ENCODE results near the gene GALNT12. TPM values are rescaled to one million over a fixed set of nuclear protein-coding genes. Genes with fewer than 3 reads are reported as not detected.

GALNT12 gene
- total and polyA plus RNA-seq, 5 donors = 0.29 to 1.3 (median 0.89) TPM

- 91% methylated on average over 11 of the region's 11 CpGs for WGBS
- Histone ChIP-seq H3K9me3 (ENCODE audit: control insufficient read depth, low read length) (no peaks in the 10 kb centered on the region), H3K4me1 (ENCODE audit: control insufficient read depth, insufficient read depth, low read length) (no peaks in the 10 kb centered on the region), H3K27me3 (ENCODE audit: control insufficient read depth, insufficient read depth) (no peaks in the 10 kb centered on the region), H3K27ac (ENCODE audit: low read length) (no peak overlapping the region), H3K4me3 (ENCODE audit: low read length) (no peak overlapping the region)
- ATAC-seq = no peak
- intact Hi-C loops (cut with DNase I) = loop anchor here in 1 of 4 donors (10.0 kb wide), 1 partner anchor 294 kb away; no protein-coding TSS in a partner anchor
- no peak for DNase-seq
Measured at GRCh38 chr9:98850851-98851729, 43.6 kb downstream of the GALNT12 start.

DNA sequence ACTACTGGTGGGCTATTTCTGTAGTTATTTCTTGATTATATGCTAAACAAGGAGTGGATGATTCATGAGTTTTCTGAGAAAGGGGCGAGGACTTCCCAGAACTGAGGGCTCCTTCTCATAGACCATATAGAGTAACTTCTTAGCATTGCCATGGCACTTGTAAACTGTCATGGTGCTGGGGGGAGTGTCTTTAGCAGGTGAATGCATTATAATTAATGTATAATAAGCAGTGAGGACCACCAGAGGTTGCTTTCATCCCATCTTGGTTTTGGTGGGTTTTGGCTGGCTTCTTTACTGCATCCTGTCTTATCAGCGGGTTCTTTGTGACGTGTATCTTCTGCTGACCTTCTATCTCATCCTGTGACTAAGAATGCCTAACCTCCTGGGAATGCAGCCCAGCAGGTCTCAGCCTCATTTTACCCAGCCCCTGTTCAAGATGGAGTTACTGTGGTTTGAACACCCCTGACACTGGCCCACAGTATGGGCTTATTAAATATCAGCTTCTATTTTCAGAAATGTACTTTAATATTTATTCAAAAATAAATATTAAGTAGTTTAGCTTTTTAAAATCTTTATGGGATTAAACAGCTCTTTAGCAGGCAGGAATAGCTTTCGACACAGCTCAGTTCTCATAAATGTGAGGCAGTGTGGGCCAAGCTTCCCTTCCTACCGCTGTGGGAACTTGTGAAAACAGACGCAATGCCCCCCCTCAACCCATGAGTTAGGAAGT is 44.4 kb downstream of the GALNT12 start:
- ATAC-seq (no peak), DNase-seq (no peak)
- H3K9me3 ChIP-seq (ENCODE audit: control insufficient read depth, low read length) = no peaks in the 10 kb centered on the region
- H3K27me3 ChIP-seq (ENCODE audit: control insufficient read depth, insufficient read depth) = no peaks in the 10 kb centered on the region
- WGBS = 73% methylated on average over 6 of the region's 6 CpGs
- H3K4me3 ChIP-seq (ENCODE audit: low read length) = no peak overlapping the region
- no peaks in the 10 kb centered on the region for H3K4me1 ChIP-seq (ENCODE audit: control insufficient read depth, insufficient read depth, low read length)
- intact Hi-C loops (cut with DNase I) = loop anchor here in 1 of 4 donors (10.0 kb wide), 1 partner anchor 293 kb away; no protein-coding TSS in a partner anchor
- H3K27ac ChIP-seq (ENCODE audit: low read length) = no peak overlapping the region

- intact Hi-C loops (cut with DNase I) = loop anchor here in 1 of 4 donors (10.0 kb wide), 1 partner anchor 292 kb away; no protein-coding TSS in a partner anchor
- no peaks in the 10 kb centered on the region for H3K27me3 ChIP-seq (ENCODE audit: control insufficient read depth, insufficient read depth)
- H3K4me3 ChIP-seq (ENCODE audit: low read length) = no peak overlapping the region
- no peak overlapping the region for H3K27ac ChIP-seq (ENCODE audit: low read length)
- H3K4me1 ChIP-seq (ENCODE audit: control insufficient read depth, insufficient read depth, low read length) = no peaks in the 10 kb centered on the region
- DNase-seq = no peak
- H3K9me3 ChIP-seq (ENCODE audit: control insufficient read depth, low read length) = no peaks in the 10 kb centered on the region
- ATAC-seq = no peak
- 74% methylated on average over 6 of the region's 6 CpGs for WGBS
Measured at GRCh38 chr9:98852460-98852734, 44.9 kb downstream of the GALNT12 start.

DNA sequence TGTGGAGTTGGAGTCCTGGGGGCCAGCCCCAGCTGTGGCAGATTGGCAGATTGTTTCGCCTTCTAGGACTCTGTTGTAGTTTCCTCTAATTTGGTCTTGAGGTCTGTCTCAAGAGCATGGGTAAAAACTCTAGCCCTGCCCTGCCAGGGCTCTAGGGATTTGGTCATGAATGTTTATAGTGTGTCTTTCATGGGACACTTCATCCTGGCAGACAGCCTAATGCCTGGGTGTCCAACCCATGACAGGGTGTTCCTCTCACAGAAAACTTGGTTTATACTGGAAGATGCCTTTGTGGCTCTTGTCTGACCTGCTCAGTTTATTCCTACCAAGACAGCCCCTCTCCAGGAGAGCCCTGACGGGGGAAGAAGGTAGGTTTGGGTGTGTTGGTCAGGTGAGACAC is 45.5 kb downstream of the GALNT12 start:
- no peak overlapping the region for H3K4me3 ChIP-seq (ENCODE audit: low read length)
- H3K27ac ChIP-seq (ENCODE audit: low read length) = no peak overlapping the region
- intact Hi-C loops (cut with DNase I) = loop anchor here in 1 of 4 donors (10.0 kb wide), 1 partner anchor 292 kb away; no protein-coding TSS in a partner anchor
- H3K9me3 ChIP-seq (ENCODE audit: control insufficient read depth, low read length) = no peaks in the 10 kb centered on the region
- H3K27me3 ChIP-seq (ENCODE audit: control insufficient read depth, insufficient read depth) = no peaks in the 10 kb centered on the region
- ATAC-seq = no peak
- no peaks in the 10 kb centered on the region for H3K4me1 ChIP-seq (ENCODE audit: control insufficient read depth, insufficient read depth, low read length)
- WGBS = 98% methylated on average over 2 of the region's 2 CpGs
- no peak for DNase-seq

DNA sequence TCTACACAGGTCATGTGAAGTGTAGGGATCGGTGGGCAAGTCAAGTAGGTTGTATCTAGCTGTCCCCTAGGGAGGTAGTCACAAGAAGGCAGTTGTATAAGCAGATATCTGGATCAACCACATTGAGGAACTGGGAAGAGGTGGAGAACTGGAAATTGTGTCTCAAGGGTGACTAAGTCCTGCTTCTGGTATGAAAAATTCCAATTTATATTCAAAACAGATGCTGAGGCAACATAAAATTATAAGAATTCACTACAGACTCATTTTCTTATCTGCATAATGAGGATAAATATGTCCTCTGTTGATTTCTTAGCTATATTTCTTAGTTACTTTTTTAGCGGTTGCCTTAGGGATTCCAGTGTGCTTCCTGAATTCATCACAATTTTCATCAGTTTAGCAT is 46.8 kb downstream of the GALNT12 start:
- no peak overlapping the region for H3K27ac ChIP-seq (ENCODE audit: low read length)
- H3K4me1 ChIP-seq (ENCODE audit: control insufficient read depth, insufficient read depth, low read length) = no peaks in the 10 kb centered on the region
- ATAC-seq = no peak
- no peak for DNase-seq
- WGBS = 80% methylated on average over 2 of the region's 2 CpGs
- no peaks in the 10 kb centered on the region for H3K27me3 ChIP-seq (ENCODE audit: control insufficient read depth, insufficient read depth)
- H3K9me3 ChIP-seq (ENCODE audit: control insufficient read depth, low read length) = no peaks in the 10 kb centered on the region
- H3K4me3 ChIP-seq (ENCODE audit: low read length) = no peak overlapping the region
- intact Hi-C loops (cut with DNase I) = loop anchor here in 1 of 4 donors (10.0 kb wide), 1 partner anchor 291 kb away; no protein-coding TSS in a partner anchor

DNA sequence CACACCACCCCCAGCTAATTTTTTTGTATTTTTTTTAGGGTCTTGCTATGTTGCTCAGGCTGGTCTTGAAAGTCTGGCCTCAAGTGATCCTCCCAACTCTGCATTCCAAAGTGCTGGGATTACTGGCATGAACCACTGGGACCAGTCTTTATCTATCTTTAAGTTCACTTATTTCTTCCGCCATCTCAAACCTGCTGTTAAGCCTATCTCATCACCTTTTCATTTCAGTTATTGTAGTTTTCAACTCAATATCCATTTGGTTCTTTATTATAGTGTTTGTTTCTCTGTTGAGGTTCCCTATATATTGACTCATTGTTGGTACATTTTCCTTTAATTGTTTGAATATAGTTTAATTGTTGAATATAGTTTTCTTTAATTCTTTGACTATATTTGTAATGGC is 48.1 kb downstream of the GALNT12 start:
- Histone ChIP-seq H3K9me3 (ENCODE audit: control insufficient read depth, low read length) (no peaks in the 10 kb centered on the region), H3K4me1 (ENCODE audit: control insufficient read depth, insufficient read depth, low read length) (no peaks in the 10 kb centered on the region), H3K4me3 (ENCODE audit: low read length) (no peak overlapping the region), H3K27me3 (ENCODE audit: control insufficient read depth, insufficient read depth) (no peaks in the 10 kb centered on the region), H3K27ac (ENCODE audit: low read length) (no peak overlapping the region)
- ATAC-seq (no peak), DNase-seq (no peak)
- intact Hi-C loops (cut with DNase I) = loop anchor here in 1 of 4 donors (10.0 kb wide), 1 partner anchor 289 kb away; no protein-coding TSS in a partner anchor
- WGBS = 98% methylated on average over 1 of the region's 1 CpG

GRCh38 chr9:98856982-98857381 is 49.5 kb downstream of the GALNT12 start:
- H3K27me3 ChIP-seq (ENCODE audit: control insufficient read depth, insufficient read depth) = no peaks in the 10 kb centered on the region
- no peak overlapping the region for H3K4me3 ChIP-seq (ENCODE audit: low read length)
- no peak overlapping the region for H3K27ac ChIP-seq (ENCODE audit: low read length)
- H3K4me1 ChIP-seq (ENCODE audit: control insufficient read depth, insufficient read depth, low read length) = peaks cover 3% of the 10 kb centered on the region
- no peaks in the 10 kb centered on the region for H3K9me3 ChIP-seq (ENCODE audit: control insufficient read depth, low read length)
- DNase-seq (no peak), ATAC-seq (no peak)
- 35% methylated on average over 5 of the region's 5 CpGs for WGBS
- intact Hi-C loops (cut with DNase I) = loop anchor here in 1 of 4 donors (10.0 kb wide), 1 partner anchor 288 kb away; no protein-coding TSS in a partner anchor

DNA sequence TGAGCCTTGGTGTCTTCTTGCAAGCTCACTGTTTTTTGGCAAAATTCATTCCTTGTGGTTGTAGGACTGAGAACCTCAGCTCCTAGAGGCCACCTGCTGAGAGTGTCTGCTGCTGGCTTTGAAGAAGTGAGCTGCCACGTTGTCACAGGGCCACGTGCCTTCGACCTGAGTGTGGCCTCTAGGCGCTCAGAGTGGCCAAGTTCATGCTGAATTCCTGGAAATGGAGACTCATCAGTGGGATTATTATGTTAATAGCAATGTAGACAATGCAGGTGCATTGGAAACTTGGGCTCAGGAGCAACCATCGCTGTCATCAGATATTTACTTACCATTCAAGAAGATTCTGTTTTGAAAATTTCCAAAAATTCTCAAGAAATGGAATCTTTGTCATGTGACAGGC is 52.5 kb downstream of the GALNT12 start:
- DNase-seq (no peak), ATAC-seq (no peak)
- Histone ChIP-seq H3K4me3 (ENCODE audit: low read length) (no peak overlapping the region), H3K9me3 (ENCODE audit: control insufficient read depth, low read length) (no peaks in the 10 kb centered on the region), H3K27ac (ENCODE audit: low read length) (no peak overlapping the region), H3K27me3 (ENCODE audit: control insufficient read depth, insufficient read depth) (no peaks in the 10 kb centered on the region), H3K4me1 (ENCODE audit: control insufficient read depth, insufficient read depth, low read length) (peaks cover 9% of the 10 kb centered on the region)
- 90% methylated on average over 5 of the region's 5 CpGs for WGBS
- intact Hi-C loops (cut with DNase I) = loop anchor here in 3 of 4 donors (5.0 to 10.0 kb wide), 5 partner anchors 85 to 285 kb away; partner anchors contain the start of gene COL15A1 (in 1 of the 3)

- 11% methylated on average over 5 of the region's 5 CpGs for WGBS
- Histone ChIP-seq H3K9me3 (ENCODE audit: control insufficient read depth, low read length) (no peaks in the 10 kb centered on the region), H3K4me3 (ENCODE audit: low read length) (no peak overlapping the region), H3K27me3 (ENCODE audit: control insufficient read depth, insufficient read depth) (no peaks in the 10 kb centered on the region), H3K27ac (ENCODE audit: low read length) (peak overlapping the region; percentile 51), H3K4me1 (ENCODE audit: control insufficient read depth, insufficient read depth, low read length) (peaks cover 9% of the 10 kb centered on the region)
- intact Hi-C loops (cut with DNase I) = loop anchor here in 3 of 4 donors (5.0 to 10.0 kb wide), 4 partner anchors 84 to 281 kb away; partner anchors contain the start of gene COL15A1 (in 1 of the 3)
- ATAC-seq (peak; percentile 90 to 91), DNase-seq (peak; percentile 81 to 87 (median 84))
Measured at GRCh38 chr9:98860871-98861293, 53.4 kb downstream of the GALNT12 start.

DNA sequence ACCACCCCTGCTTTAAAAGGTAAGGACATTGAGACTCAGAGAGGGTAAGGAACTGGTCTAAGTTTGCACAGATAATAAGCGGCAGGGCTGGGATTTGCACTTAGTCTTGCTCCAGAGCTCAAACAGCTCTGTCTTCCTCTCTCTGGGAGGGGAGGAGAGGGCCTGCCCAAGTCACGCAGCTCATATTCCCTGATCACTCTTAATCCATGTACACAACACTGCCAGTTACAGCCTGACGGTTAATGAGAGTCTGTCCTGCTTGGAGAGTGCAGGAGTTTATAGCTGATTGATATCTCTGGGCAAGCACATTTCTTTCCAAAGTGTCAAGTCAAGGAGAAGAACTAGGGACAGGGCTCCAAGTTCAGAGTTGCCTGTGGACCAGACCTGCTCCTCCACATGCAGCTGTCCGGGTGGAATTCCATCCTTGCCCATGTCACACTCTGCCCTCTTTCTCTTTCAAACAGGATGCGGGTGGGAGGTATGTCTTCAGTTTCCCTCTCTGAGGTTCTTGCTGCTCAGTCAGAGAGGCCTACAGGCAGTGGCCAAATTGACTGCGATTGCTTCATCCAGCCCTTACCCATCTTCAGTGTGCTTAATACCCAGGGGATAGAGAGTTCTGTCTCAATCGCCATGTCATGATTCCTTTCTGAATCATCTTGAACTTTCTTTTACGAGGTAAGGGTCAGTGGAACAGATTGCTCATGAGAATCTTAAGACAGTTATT is 54.5 kb downstream of the GALNT12 start:
- no peaks in the 10 kb centered on the region for H3K9me3 ChIP-seq (ENCODE audit: control insufficient read depth, low read length)
- ATAC-seq = peak; percentile 10 to 46
- H3K27me3 ChIP-seq (ENCODE audit: control insufficient read depth, insufficient read depth) = no peaks in the 10 kb centered on the region
- H3K4me3 ChIP-seq (ENCODE audit: low read length) = no peak overlapping the region
- H3K4me1 ChIP-seq (ENCODE audit: control insufficient read depth, insufficient read depth, low read length) = peaks cover 9% of the 10 kb centered on the region
- peak in 1 of 3 donors; percentile 41 for DNase-seq
- 57% methylated on average over 8 of the region's 8 CpGs for WGBS
- intact Hi-C loops (cut with DNase I) = loop anchor here in 3 of 4 donors (5.0 to 10.0 kb wide), 4 partner anchors 83 to 280 kb away; partner anchors contain the start of gene COL15A1 (in 1 of the 3)
- peak overlapping the region; percentile 44 for H3K27ac ChIP-seq (ENCODE audit: low read length)

Measured in right cardiac atrium (tissue), 5 donors.